GM12878 (cell line): ENCODE results near the gene SPDYA. TPM values are rescaled to one million over a fixed set of nuclear protein-coding genes. Genes with fewer than 3 reads are reported as not detected.

ENCODE experiments used
- ATAC-seq: fragments of 200-7000 bp; cut with Tn5 transposase; 3 replicates; pipeline ENCODE4 v1.9.1; 2020; ENCODE audit warnings: mild to moderate bottlenecking, moderate library complexity
- BruUV-seq: library from RNA; stranded (reverse); fragments of 400-500 nt; replicated peaks from 2 replicates; lab custom pipeline; 2021; lab: Mats Ljungman, UMichigan
- CTCF ChIA-PET: fragments of 300-600 bp; sonication (Branson Sonifier 250); formaldehyde crosslinking; extraction: SDS; loops from one replicate; lab custom pipeline; 2021; ENCODE audit warnings: inconsistent platforms; lab: Yijun Ruan, JAX
- POLR2A ChIA-PET: fragments of 350-600 bp; formaldehyde crosslinking; extraction: SDS; loops from one replicate; lab custom pipeline; 2021; ENCODE audit warnings: inconsistent platforms; lab: Charles Lee
- RAD21 ChIA-PET: fragments of 300-600 bp; sonication (Branson Sonifier 250); formaldehyde crosslinking; loops from one replicate; lab custom pipeline; 2023; ENCODE audit warnings: antibody characterized with exemption; ENCODE audit not compliant: unreplicated experiment; lab: Charles Lee
- SMC1A ChIA-PET: fragments of 300-600 bp; sonication (Branson Sonifier 250); formaldehyde crosslinking; loops from one replicate; lab custom pipeline; 2023; ENCODE audit not compliant: unreplicated experiment, uncharacterized antibody; lab: Charles Lee
- DNase-seq: peaks from one replicate; pipeline ENCODE4 v3.0.0-alpha.2; 2011; ENCODE audit warnings: low read depth, low spot score
- FAIRE-seq: peaks from 3 replicates; lab custom pipeline; 2011; peaks lifted over from hg19 to GRCh38; lab: Jason Lieb, UNC
- H2AFZ ChIP-seq: 2 replicates; pipeline ENCODE4 v1.6.0; 2011; ENCODE audit warnings: low read depth, low read length, control low read depth; ENCODE audit not compliant: control insufficient read depth
- H3K27ac ChIP-seq: 2 replicates; pipeline ENCODE4 v1.5.1; 2011; ENCODE audit warnings: control low read depth; ENCODE audit not compliant: control insufficient read depth, insufficient read depth
- H3K27me3 ChIP-seq, 2 experiments: replicated peaks in 1 of 2; 2 replicates each; pipeline versions ENCODE4 v1.6.0 to v1.6.1; 2011; ENCODE audit warnings: low read length in 1 of 2; ENCODE audit not compliant: control insufficient read depth in 2 of 2, insufficient read depth in 2 of 2
- H3K36me3 ChIP-seq, 2 experiments: 2 replicates each; pipeline ENCODE4 v1.5.1; 2011; ENCODE audit warnings: low read length in 1 of 2; ENCODE audit not compliant: control insufficient read depth in 2 of 2, insufficient read depth in 2 of 2
- H3K4me1 ChIP-seq: 2 replicates; pipeline ENCODE4 v1.6.1; 2011; ENCODE audit warnings: mild to moderate bottlenecking, low read length, moderate library complexity, mixed read lengths; ENCODE audit not compliant: control insufficient read depth, insufficient read depth
- H3K4me2 ChIP-seq: 2 replicates; pipeline ENCODE4 v1.6.0; 2011; ENCODE audit warnings: control low read depth; ENCODE audit not compliant: control insufficient read depth, insufficient read depth
- H3K4me3 ChIP-seq: fragments of 200-600 bp; sonication (generic); 2 replicates; pipeline ENCODE4 v1.5.1; 2016
- H3K79me2 ChIP-seq: 2 replicates; pipeline ENCODE4 v1.6.0; 2011; ENCODE audit warnings: low read length; ENCODE audit not compliant: control insufficient read depth, insufficient read depth
- H3K9ac ChIP-seq: 2 replicates; pipeline ENCODE4 v1.8.0; 2011; ENCODE audit warnings: low read length, control low read depth, mixed read lengths; ENCODE audit not compliant: control insufficient read depth, insufficient read depth
- H3K9me3 ChIP-seq: replicated peaks from 3 replicates; pipeline ENCODE4 v1.5.1; 2011; ENCODE audit warnings: mild to moderate bottlenecking, low read length; ENCODE audit not compliant: control insufficient read depth, insufficient read depth
- H4K20me1 ChIP-seq: 2 replicates; pipeline ENCODE4 v1.6.0; 2011; ENCODE audit not compliant: control insufficient read depth, insufficient read depth
- BHLHE40 ChIP-seq, 2 experiments: fragments of 450-650 bp in 1 of 2; IDR thresholded peaks; 2 replicates each; pipeline ENCODE4 v1.6.1; 2011 to 2017; ENCODE audit warnings: low read depth in 2 of 2, borderline replicate concordance in 1 of 2, improper control_type of control experiment in 1 of 2, low read length in 1 of 2, mild to moderate bottlenecking in 1 of 2
- ETV6 ChIP-seq, 2 experiments: fragments of 450-650 bp in 1 of 2; IDR thresholded peaks in 1 of 2; conservative IDR thresholded peaks in 1 of 2; 2 replicates each; pipeline ENCODE4 v1.6.1; 2014; ENCODE audit warnings: antibody characterized with exemption in 1 of 2, borderline replicate concordance in 1 of 2, low read depth in 1 of 2, mild to moderate bottlenecking in 1 of 2, moderate library complexity in 1 of 2
- MYB ChIP-seq: fragments of 150-350 bp; IDR thresholded peaks from 2 replicates; pipeline ENCODE4 v1.6.1; 2014; ENCODE audit warnings: mild to moderate bottlenecking, low read depth, low read length, borderline replicate concordance
- NFYB ChIP-seq: IDR thresholded peaks from 2 replicates; pipeline ENCODE4 v1.6.1; 2011; ENCODE audit warnings: low read depth, mild to moderate bottlenecking, low read length, improper control_type of control experiment, moderate library complexity; ENCODE audit not compliant: insufficient read depth
- ZZZ3 ChIP-seq: IDR thresholded peaks from 2 replicates; pipeline ENCODE4 v1.6.1; 2011; ENCODE audit warnings: low read depth; ENCODE audit not compliant: control insufficient read depth, insufficient read length
- WGBS: methylation state at CpG from one replicate; pipeline ENCODE4 v1.1.6; 2016; ENCODE audit warnings: low lambda C conversion rate; ENCODE audit not compliant: insufficient replicate concordance, insufficient coverage; ENCODE audit errors: missing lambda C conversion rate; 5-methylcytosine and 5-hydroxymethylcytosine counted together
- in situ Hi-C: fragments of 300-500 bp; cut with MboI; formaldehyde crosslinking; loops from 9 replicates; pipeline ENCODE4 v1.14.3; 2018; ENCODE audit warnings: mixed read lengths
- intact Hi-C: fragments of 100-400 bp; cut with micrococcal nuclease; formaldehyde crosslinking; loops from one replicate; pipeline ENCODE4 v1.14.2; 2022; ENCODE audit not compliant: unreplicated experiment
- polyA plus RNA-seq, 11 experiments: library from polyadenylated mRNA; depleted of rRNA in 4 of 11; unstranded in 6 of 11; stranded (reverse) in 5 of 11; fragments of >200 nt; fragmentation: Nextera tagmentation in 4 of 11; fragmentation: Illumina TruSeq in 1 of 11; extraction: Ambion mirVana in 4 of 11; extraction: Trizol in 1 of 11; gene quantifications; 1 replicate in 1 of 11; 2 replicates in 10 of 11; pipeline versions ENCODE4 v1.2.1 to v1.2.3, GENCODE V29; 2011 to 2016; ENCODE audit warnings: inconsistent platforms in 2 of 11, missing spikeins in 2 of 11, low read depth in 1 of 11
- total RNA-seq, 4 experiments: library from RNA; depleted of rRNA in 3 of 4; stranded (reverse); fragments of >200 nt in 3 of 4; fragmentation: Illumina TruSeq in 1 of 4; extraction: Trizol in 1 of 4; gene quantifications; 2 replicates each; pipeline versions ENCODE4 v1.2.1 to v1.2.3, GENCODE V29; 2013 to 2021
- TF ChIP-seq, protein P1 (sequence below): fragments of 450-650 bp; IDR thresholded peaks from 2 replicates; pipeline ENCODE4 v1.6.1; 2017; ENCODE audit warnings: low read depth, mild to moderate bottlenecking, moderate library complexity
- TF ChIP-seq, protein P2 (sequence below): IDR thresholded peaks from 2 replicates; pipeline ENCODE4 v1.6.1; 2011; ENCODE audit warnings: borderline replicate concordance, low read depth, mild to moderate bottlenecking, moderate library complexity, low read length; ENCODE audit not compliant: insufficient read depth, poor library complexity, severe bottlenecking

SPDYA gene
- total and polyA plus RNA-seq, 10 of the 15 experiments (the other 5 are each of a cell fraction or from before 2014, with no cell fraction given), result 0.12 to 2.4 (median 0.50) TPM

DNA sequence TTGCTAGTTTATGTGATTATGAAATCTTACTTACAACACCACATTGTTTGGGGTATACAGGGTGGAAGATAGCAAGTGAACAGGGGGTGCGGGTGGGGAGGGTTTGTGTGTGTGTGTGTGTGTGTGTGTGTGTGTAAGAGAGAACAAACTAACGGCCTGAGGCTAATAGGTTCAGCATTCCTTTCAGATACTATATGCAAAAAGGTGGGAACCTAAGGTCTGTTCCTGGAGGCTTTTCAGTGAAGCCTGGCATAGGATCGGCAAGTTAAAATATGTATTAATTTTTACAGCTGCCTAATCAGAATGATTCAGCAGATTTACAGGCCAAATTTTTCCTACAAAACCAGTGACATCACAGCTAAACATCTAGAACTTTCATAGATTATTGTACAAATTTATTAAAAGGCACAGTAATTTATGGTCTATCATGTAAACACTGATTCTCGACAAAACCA lies 7.6 kb upstream of the SPDYA start:
- H3K4me3 ChIP-seq, result no peak overlapping the region
- no peak overlapping the region for H2AFZ ChIP-seq
- no peak for DNase-seq
- ChIA-PET CTCF (interaction anchor here (1.1 to 4.1 kb wide), 4 partner anchors 18 to 208 kb away, joined by 3 to 26 read pairs (median 4); no protein-coding TSS in a partner anchor), SMC1A (interaction anchor here (1.2 kb wide), 1 partner anchor 208 kb away, joined by 8 read pairs; no protein-coding TSS in a partner anchor), POLR2A (no interaction called here), RAD21 (interaction anchor here (0.6 kb wide), 1 partner anchor 22 kb away, joined by 6 read pairs; no protein-coding TSS in a partner anchor)
- H3K27ac ChIP-seq, result no peak overlapping the region
- H3K9me3 ChIP-seq, result no peaks in the 10 kb centered on the region
- in situ Hi-C loops (no loop called here), intact Hi-C loops (no loop called here)
- ATAC-seq, result no peak
- TF ChIP-seq ETV6 (conservative IDR thresholded peaks at IDR 0.05 in 1 of 2, IDR thresholded peaks at IDR 0.05 in 1 of 2; ENCODE audit: borderline replicate concordance in 1 of 2, low read depth in 1 of 2), result no peak
- TF ChIP-seq MYB, result no peak
- TF ChIP-seq, protein P1, sequence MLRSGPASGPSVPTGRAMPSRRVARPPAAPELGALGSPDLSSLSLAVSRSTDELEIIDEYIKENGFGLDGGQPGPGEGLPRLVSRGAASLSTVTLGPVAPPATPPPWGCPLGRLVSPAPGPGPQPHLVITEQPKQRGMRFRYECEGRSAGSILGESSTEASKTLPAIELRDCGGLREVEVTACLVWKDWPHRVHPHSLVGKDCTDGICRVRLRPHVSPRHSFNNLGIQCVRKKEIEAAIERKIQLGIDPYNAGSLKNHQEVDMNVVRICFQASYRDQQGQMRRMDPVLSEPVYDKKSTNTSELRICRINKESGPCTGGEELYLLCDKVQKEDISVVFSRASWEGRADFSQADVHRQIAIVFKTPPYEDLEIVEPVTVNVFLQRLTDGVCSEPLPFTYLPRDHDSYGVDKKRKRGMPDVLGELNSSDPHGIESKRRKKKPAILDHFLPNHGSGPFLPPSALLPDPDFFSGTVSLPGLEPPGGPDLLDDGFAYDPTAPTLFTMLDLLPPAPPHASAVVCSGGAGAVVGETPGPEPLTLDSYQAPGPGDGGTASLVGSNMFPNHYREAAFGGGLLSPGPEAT, result no peak
- TF ChIP-seq ZZZ3, result no peak
- TF ChIP-seq, protein P2, sequence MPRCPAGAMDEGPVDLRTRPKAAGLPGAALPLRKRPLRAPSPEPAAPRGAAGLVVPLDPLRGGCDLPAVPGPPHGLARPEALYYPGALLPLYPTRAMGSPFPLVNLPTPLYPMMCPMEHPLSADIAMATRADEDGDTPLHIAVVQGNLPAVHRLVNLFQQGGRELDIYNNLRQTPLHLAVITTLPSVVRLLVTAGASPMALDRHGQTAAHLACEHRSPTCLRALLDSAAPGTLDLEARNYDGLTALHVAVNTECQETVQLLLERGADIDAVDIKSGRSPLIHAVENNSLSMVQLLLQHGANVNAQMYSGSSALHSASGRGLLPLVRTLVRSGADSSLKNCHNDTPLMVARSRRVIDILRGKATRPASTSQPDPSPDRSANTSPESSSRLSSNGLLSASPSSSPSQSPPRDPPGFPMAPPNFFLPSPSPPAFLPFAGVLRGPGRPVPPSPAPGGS, result no peak
- TF ChIP-seq NFYB, result no peak
- no peak for TF ChIP-seq BHLHE40 (IDR thresholded peaks at IDR 0.05; ENCODE audit: borderline replicate concordance in 1 of 2, low read depth in 2 of 2, low read length in 1 of 2)
- WGBS, result 73% methylated on average over 4 of the region's 4 CpGs
- no peaks in the 10 kb centered on the region for H3K79me2 ChIP-seq
- no peaks in the 10 kb centered on the region for H4K20me1 ChIP-seq
- no peaks in the 10 kb centered on the region for H3K27me3 ChIP-seq
- no TSS peak for BruUV-seq
- peaks cover 0 to 17% of the 10 kb centered on the region in 2 experiments; a peak in 2 of 4 replicates for H3K36me3 ChIP-seq
- no peak for FAIRE-seq
- no peak overlapping the region for H3K4me2 ChIP-seq
- no peaks in the 10 kb centered on the region for H3K4me1 ChIP-seq
- H3K9ac ChIP-seq, result no peak overlapping the region
